ENCODE measurements around the gene STXBP4.
A peak's percentile ranks its signal among the peaks of the same experiment; 100 is the strongest.

The STXBP4 gene

DNA sequence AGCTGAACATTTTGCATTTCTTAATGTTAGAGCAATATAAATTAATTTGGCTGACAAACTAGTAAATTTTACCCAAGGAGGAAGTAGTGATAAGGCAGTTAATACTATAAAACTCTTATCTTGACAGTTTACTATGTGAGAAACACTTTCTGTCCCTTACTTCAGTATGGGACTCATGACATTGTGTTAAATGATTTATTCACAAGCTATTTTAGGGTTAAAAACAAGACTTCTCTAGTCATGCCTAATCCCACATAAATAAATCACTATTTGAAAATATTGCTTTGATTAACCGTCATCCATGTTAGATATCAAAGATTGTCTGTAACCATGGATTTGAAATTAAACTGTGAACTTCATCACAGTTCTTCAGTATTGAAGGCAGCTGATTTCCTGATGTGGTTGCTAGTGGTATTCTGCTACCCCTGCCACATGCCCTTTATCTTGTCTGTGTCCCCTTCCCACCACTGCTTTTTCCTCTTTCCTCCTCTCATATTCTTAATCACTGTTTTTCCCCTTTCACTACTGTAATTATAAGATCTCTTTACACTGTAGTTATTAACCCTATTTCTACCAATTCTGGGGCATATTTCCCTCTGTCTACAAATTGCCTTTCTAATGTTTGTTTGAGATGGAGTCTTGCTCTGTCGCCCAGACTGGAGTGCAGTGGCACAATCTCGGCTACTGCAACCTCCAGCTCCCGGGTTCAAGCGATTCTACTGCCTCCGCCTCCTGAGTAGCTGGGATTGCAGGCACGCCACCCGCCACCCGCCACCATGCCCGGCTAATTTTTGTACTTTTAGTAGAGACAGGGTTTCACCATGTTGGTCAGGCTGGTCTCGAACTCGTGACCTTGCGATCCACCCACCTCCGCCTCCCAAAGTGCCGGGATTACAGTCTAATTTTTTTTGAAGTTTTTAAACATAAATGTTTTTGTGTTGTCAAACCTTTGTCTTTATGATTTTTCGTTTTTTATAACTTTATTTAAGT lies 95.6 kb downstream of the STXBP4 start:
- no peak overlapping the region for H3K18ac ChIP-seq (ENCODE audit: low read length)
- no peak overlapping the region for H3K4me3 ChIP-seq (ENCODE audit: low read depth, low read length)
- no peak overlapping the region for H4K91ac ChIP-seq (ENCODE audit: low read depth, low read length)
- no peak overlapping the region for H4K12ac ChIP-seq (ENCODE audit: low read depth, low read length)
- no peaks in the 10 kb centered on the region for H3K36me3 ChIP-seq (ENCODE audit: control insufficient read depth in 1 of 2, insufficient read depth in 2 of 2, low read length in 2 of 2)
- H3K9me3 ChIP-seq (ENCODE audit: insufficient read depth, low read depth, low read length) = no peaks in the 10 kb centered on the region
- no peak overlapping the region for H3K14ac ChIP-seq (ENCODE audit: low read length)
- no peak overlapping the region for H2BK5ac ChIP-seq (ENCODE audit: low read depth, low read length, poor library complexity)
- H3K23ac ChIP-seq (ENCODE audit: low read length) = no peak overlapping the region
- no peak overlapping the region for H3K27ac ChIP-seq (ENCODE audit: low read depth, low read length)
- no peak overlapping the region for H3K9ac ChIP-seq (ENCODE audit: low read length)
- H3K79me1 ChIP-seq (ENCODE audit: low read length) = no peaks in the 10 kb centered on the region
- no peaks in the 10 kb centered on the region for H3K27me3 ChIP-seq (ENCODE audit: insufficient read depth, low read length)
- H3K79me2 ChIP-seq (ENCODE audit: control insufficient read depth, insufficient read depth, low read length, poor library complexity) = no peaks in the 10 kb centered on the region
- H3K4me1 ChIP-seq (ENCODE audit: control insufficient read depth in 1 of 2, insufficient read depth in 2 of 2, low read length in 2 of 2) = no peaks in the 10 kb centered on the region
- no peak overlapping the region for H2AK5ac ChIP-seq (ENCODE audit: low read length)
- H2AFZ ChIP-seq (ENCODE audit: insufficient read depth, low read length, poor library complexity) = no peak overlapping the region
- no CpG with 5 or more reads among the region's 16 CpGs for WGBS (ENCODE audit: extremely low coverage, insufficient coverage, insufficient read length)
- DNase-seq = no peak
- no peak overlapping the region for H2BK12ac ChIP-seq (ENCODE audit: low read length)
- H4K8ac ChIP-seq (ENCODE audit: low read depth, low read length) = no peak overlapping the region
- H3K4ac ChIP-seq (ENCODE audit: low read depth, low read length) = no peak overlapping the region
- H3K4me2 ChIP-seq (ENCODE audit: low read length) = no peak overlapping the region
- no peak overlapping the region for H2BK120ac ChIP-seq (ENCODE audit: insufficient read depth, low read length, poor library complexity)

GRCh38 chr17:55067697-55068439 lies 99.3 kb downstream of the STXBP4 start:
- Histone ChIP-seq H2AFZ (ENCODE audit: insufficient read depth, low read length, poor library complexity) (no peak overlapping the region), H3K4me3 (ENCODE audit: low read depth, low read length) (no peak overlapping the region), H4K91ac (ENCODE audit: low read depth, low read length) (no peak overlapping the region), H3K14ac (ENCODE audit: low read length) (no peak overlapping the region), H3K79me1 (ENCODE audit: low read length) (no peaks in the 10 kb centered on the region), H4K12ac (ENCODE audit: low read depth, low read length) (no peak overlapping the region), H3K27me3 (ENCODE audit: insufficient read depth, low read length) (no peaks in the 10 kb centered on the region), H3K9me3 (ENCODE audit: insufficient read depth, low read depth, low read length) (no peaks in the 10 kb centered on the region), H3K18ac (ENCODE audit: low read length) (no peak overlapping the region), H2BK5ac (ENCODE audit: low read depth, low read length, poor library complexity) (no peak overlapping the region), H3K4ac (ENCODE audit: low read depth, low read length) (no peak overlapping the region), H2AK5ac (ENCODE audit: low read length) (no peak overlapping the region), H3K27ac (ENCODE audit: low read depth, low read length) (no peak overlapping the region), H3K4me1 (ENCODE audit: control insufficient read depth in 1 of 2, insufficient read depth in 2 of 2, low read length in 2 of 2) (no peaks in the 10 kb centered on the region), H4K8ac (ENCODE audit: low read depth, low read length) (no peak overlapping the region), H3K36me3 (ENCODE audit: control insufficient read depth in 1 of 2, insufficient read depth in 2 of 2, low read length in 2 of 2) (no peaks in the 10 kb centered on the region), H3K79me2 (ENCODE audit: control insufficient read depth, insufficient read depth, low read length, poor library complexity) (no peaks in the 10 kb centered on the region), H2BK12ac (ENCODE audit: low read length) (no peak overlapping the region), H3K4me2 (ENCODE audit: low read length) (no peak overlapping the region), H3K23ac (ENCODE audit: low read length) (no peak overlapping the region), H2BK120ac (ENCODE audit: insufficient read depth, low read length, poor library complexity) (no peak overlapping the region), H3K9ac (ENCODE audit: low read length) (no peak overlapping the region)
- no CpG with 5 or more reads among the region's 1 CpG for WGBS (ENCODE audit: extremely low coverage, insufficient coverage, insufficient read length)
- DNase-seq = peak in 1 of 2 donors; percentile 2

GRCh38 chr17:55068862-55069811 lies 100.6 kb downstream of the STXBP4 start:
- Histone ChIP-seq H3K18ac (ENCODE audit: low read length) (no peak overlapping the region), H2BK5ac (ENCODE audit: low read depth, low read length, poor library complexity) (no peak overlapping the region), H3K4me1 (ENCODE audit: control insufficient read depth in 1 of 2, insufficient read depth in 2 of 2, low read length in 2 of 2) (no peaks in the 10 kb centered on the region), H4K8ac (ENCODE audit: low read depth, low read length) (no peak overlapping the region), H2AFZ (ENCODE audit: insufficient read depth, low read length, poor library complexity) (no peak overlapping the region), H3K36me3 (ENCODE audit: control insufficient read depth in 1 of 2, insufficient read depth in 2 of 2, low read length in 2 of 2) (no peaks in the 10 kb centered on the region), H2BK120ac (ENCODE audit: insufficient read depth, low read length, poor library complexity) (no peak overlapping the region), H3K4me2 (ENCODE audit: low read length) (no peak overlapping the region), H4K91ac (ENCODE audit: low read depth, low read length) (no peak overlapping the region), H3K14ac (ENCODE audit: low read length) (no peak overlapping the region), H3K9ac (ENCODE audit: low read length) (no peak overlapping the region), H3K79me1 (ENCODE audit: low read length) (no peaks in the 10 kb centered on the region), H3K9me3 (ENCODE audit: insufficient read depth, low read depth, low read length) (no peaks in the 10 kb centered on the region), H3K23ac (ENCODE audit: low read length) (no peak overlapping the region), H2BK12ac (ENCODE audit: low read length) (no peak overlapping the region), H3K27ac (ENCODE audit: low read depth, low read length) (no peak overlapping the region), H3K27me3 (ENCODE audit: insufficient read depth, low read length) (no peaks in the 10 kb centered on the region), H3K4me3 (ENCODE audit: low read depth, low read length) (no peak overlapping the region), H4K12ac (ENCODE audit: low read depth, low read length) (no peak overlapping the region), H3K4ac (ENCODE audit: low read depth, low read length) (no peak overlapping the region), H3K79me2 (ENCODE audit: control insufficient read depth, insufficient read depth, low read length, poor library complexity) (no peaks in the 10 kb centered on the region), H2AK5ac (ENCODE audit: low read length) (no peak overlapping the region)
- no CpG with 5 or more reads among the region's 4 CpGs for WGBS (ENCODE audit: extremely low coverage, insufficient coverage, insufficient read length)
- DNase-seq = no peak

GRCh38 chr17:55069983-55070529 lies 101.5 kb downstream of the STXBP4 start:
- Histone ChIP-seq H3K79me2 (ENCODE audit: control insufficient read depth, insufficient read depth, low read length, poor library complexity) (no peaks in the 10 kb centered on the region), H3K4ac (ENCODE audit: low read depth, low read length) (no peak overlapping the region)

More at GRCh38 chr17:55069983-55070529, 101.5 kb downstream of the STXBP4 start:
- Histone ChIP-seq H3K9me3 (ENCODE audit: insufficient read depth, low read depth, low read length) (no peaks in the 10 kb centered on the region), H3K36me3 (ENCODE audit: control insufficient read depth in 1 of 2, insufficient read depth in 2 of 2, low read length in 2 of 2) (no peaks in the 10 kb centered on the region), H4K91ac (ENCODE audit: low read depth, low read length) (no peak overlapping the region), H3K4me2 (ENCODE audit: low read length) (no peak overlapping the region), H3K79me1 (ENCODE audit: low read length) (no peaks in the 10 kb centered on the region), H3K23ac (ENCODE audit: low read length) (no peak overlapping the region), H4K12ac (ENCODE audit: low read depth, low read length) (no peak overlapping the region), H3K4me3 (ENCODE audit: low read depth, low read length) (no peak overlapping the region), H3K4me1 (ENCODE audit: control insufficient read depth in 1 of 2, insufficient read depth in 2 of 2, low read length in 2 of 2) (no peaks in the 10 kb centered on the region), H2BK5ac (ENCODE audit: low read depth, low read length, poor library complexity) (no peak overlapping the region), H3K9ac (ENCODE audit: low read length) (no peak overlapping the region), H2AK5ac (ENCODE audit: low read length) (no peak overlapping the region), H2AFZ (ENCODE audit: insufficient read depth, low read length, poor library complexity) (no peak overlapping the region), H2BK12ac (ENCODE audit: low read length) (no peak overlapping the region), H2BK120ac (ENCODE audit: insufficient read depth, low read length, poor library complexity) (no peak overlapping the region), H3K27ac (ENCODE audit: low read depth, low read length) (no peak overlapping the region), H3K27me3 (ENCODE audit: insufficient read depth, low read length) (no peaks in the 10 kb centered on the region), H4K8ac (ENCODE audit: low read depth, low read length) (no peak overlapping the region), H3K14ac (ENCODE audit: low read length) (no peak overlapping the region), H3K18ac (ENCODE audit: low read length) (no peak overlapping the region)
- DNase-seq = no peak

Measured in trophoblast cell (in vitro differentiated cells and primary cell).